ENCODE data around the gene PRDM15. TPM values are rescaled to one million over a fixed set of nuclear protein-coding genes. Genes with fewer than 3 reads are reported as not detected.

Gene PRDM15
- total and polyA plus RNA-seq, 5 donors from 2014 or later: 0.75 to 13.2 (median 1.7) TPM

DNA sequence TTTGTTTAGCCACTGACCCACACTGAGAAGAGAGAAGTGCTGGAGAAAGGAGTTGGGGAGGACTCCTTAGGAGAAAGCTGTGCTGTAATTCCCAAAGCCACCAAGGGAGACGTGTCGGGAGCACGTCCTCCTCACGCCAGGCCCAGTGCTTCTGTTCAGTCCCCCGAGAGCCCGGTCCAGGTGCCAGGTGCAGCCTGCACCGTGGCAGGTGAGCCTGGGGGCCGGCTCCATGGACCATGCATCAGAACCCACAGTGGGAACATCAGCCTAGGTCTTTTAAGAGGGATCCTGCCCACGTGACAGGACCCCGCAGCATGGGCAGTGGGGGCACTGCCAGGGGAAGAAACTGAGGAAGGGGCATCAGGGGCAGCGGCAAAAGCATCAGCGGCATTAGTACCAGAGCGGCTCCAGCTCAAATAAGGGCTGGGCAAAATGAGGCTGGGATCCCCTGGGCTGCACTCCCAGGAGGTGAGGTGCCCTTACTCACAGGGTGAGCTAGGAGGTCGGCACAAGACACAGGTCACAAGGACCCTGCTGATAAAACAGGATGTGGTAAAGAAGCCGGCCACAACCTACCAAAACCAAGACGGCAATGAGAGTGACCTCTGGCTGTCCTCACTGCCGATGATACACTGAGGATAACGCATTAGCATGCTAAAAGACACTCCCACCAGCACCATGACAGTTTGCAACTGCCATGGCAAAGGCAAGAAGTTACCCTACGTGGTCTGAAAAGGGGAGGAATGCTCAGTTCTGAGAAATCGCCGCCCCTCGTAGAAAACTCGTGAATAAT is 24.6 kb upstream of the PRDM15 start:
- Histone ChIP-seq H3K27ac (ENCODE audit: insufficient read depth, low read length, poor library complexity, severe bottlenecking) (no peak overlapping the region), H3K27me3 (ENCODE audit: control insufficient read depth, insufficient read depth, low read length) (no peaks in the 10 kb centered on the region), H3K36me3 (ENCODE audit: control insufficient read depth, insufficient read depth, low read length) (peaks cover 12% of the 10 kb centered on the region), H3K4me1 (ENCODE audit: control insufficient read depth, insufficient read depth, low read length, poor library complexity, severe bottlenecking) (peaks cover 13% of the 10 kb centered on the region), H3K9me3 (ENCODE audit: control insufficient read depth in 2 of 2, low read length in 2 of 2) (no peaks in the 10 kb centered on the region), H3K4me3 (ENCODE audit: low read depth, low read length) (no peak overlapping the region)
- no peak for DNase-seq
- H3K4me3 Mint-ChIP-seq: no peak overlapping the region
- H3K9me3 Mint-ChIP-seq: no peaks in the 10 kb centered on the region
- ATAC-seq (ENCODE audit: low read depth in 2 of 2): no peak
- H3K4me1 Mint-ChIP-seq: peaks cover 0 to 25% (median 17%) of the 10 kb centered on the region in 4 donors
- H3K27ac Mint-ChIP-seq: no peak overlapping the region
- H3K36me3 Mint-ChIP-seq: peaks cover 51% of the 10 kb centered on the region
- no peaks in the 10 kb centered on the region for H3K27me3 Mint-ChIP-seq

DNA sequence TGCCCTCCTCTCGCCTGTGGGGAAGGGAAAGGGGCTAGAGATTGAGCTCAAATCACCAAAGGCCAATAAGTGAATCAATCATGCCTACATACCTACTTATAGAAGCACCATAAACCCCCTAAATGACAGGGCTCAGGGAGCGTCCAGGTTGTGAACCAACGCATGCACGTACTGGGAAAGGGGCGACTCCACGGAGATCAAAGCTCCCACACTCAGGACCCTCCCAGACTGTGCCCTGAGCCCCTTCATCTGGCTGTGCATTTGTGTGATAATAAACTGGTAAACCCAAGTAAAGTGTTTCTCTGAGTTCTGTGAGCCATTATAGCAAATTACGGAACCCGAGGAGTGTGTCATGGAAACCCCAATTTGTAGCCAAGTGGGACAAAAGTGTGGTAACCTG is 23.8 kb upstream of the PRDM15 start:
- peaks cover 12% of the 10 kb centered on the region for H3K36me3 ChIP-seq (ENCODE audit: control insufficient read depth, insufficient read depth, low read length)
- Mint-ChIP-seq H3K27me3 (no peaks in the 10 kb centered on the region), H3K4me1 (peaks cover 0 to 29% (median 22%) of the 10 kb centered on the region in 4 donors), H3K36me3 (peaks cover 47% of the 10 kb centered on the region), H3K4me3 (no peak overlapping the region), H3K9me3 (no peaks in the 10 kb centered on the region), H3K27ac (peak overlapping the region in 1 of 3 donors; percentile 26)
- no peaks in the 10 kb centered on the region for H3K9me3 ChIP-seq (ENCODE audit: control insufficient read depth in 2 of 2, low read length in 2 of 2)
- H3K27ac ChIP-seq (ENCODE audit: insufficient read depth, low read length, poor library complexity, severe bottlenecking): no peak overlapping the region
- peaks cover 13% of the 10 kb centered on the region for H3K4me1 ChIP-seq (ENCODE audit: control insufficient read depth, insufficient read depth, low read length, poor library complexity, severe bottlenecking)
- H3K4me3 ChIP-seq (ENCODE audit: low read depth, low read length): no peak overlapping the region
- H3K27me3 ChIP-seq (ENCODE audit: control insufficient read depth, insufficient read depth, low read length): no peaks in the 10 kb centered on the region
- no peak for DNase-seq
- ATAC-seq (ENCODE audit: low read depth in 2 of 2): no peak

DNA sequence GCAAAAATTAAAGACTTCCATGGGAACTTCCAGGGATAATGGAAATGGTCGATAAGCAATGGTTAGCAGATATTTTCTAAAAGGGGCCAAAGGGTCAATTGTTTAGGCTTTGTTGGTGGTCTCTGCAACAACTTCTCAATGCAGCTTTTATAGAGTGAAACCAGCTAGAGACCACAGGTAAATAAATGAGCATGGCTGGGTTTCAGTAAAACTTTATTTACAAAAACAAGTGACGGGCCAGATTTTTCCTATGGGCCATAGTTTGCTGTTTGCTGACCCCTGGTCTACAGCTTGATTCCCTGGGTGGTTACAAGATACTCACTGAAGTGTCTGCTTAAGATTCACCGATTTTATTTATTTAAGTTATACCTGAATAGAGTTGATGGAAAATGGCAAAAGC is 22.6 kb upstream of the PRDM15 start:
- peak overlapping the region in 1 of 4 donors; percentile 61 for H3K4me3 Mint-ChIP-seq
- no peaks in the 10 kb centered on the region for H3K9me3 ChIP-seq (ENCODE audit: control insufficient read depth in 2 of 2, low read length in 2 of 2)
- no peak for DNase-seq
- no peaks in the 10 kb centered on the region for H3K27me3 ChIP-seq (ENCODE audit: control insufficient read depth, insufficient read depth, low read length)
- H3K4me1 Mint-ChIP-seq: peaks cover 0 to 32% (median 22%) of the 10 kb centered on the region in 4 donors
- H3K4me1 ChIP-seq (ENCODE audit: control insufficient read depth, insufficient read depth, low read length, poor library complexity, severe bottlenecking): peaks cover 13% of the 10 kb centered on the region
- H3K4me3 ChIP-seq (ENCODE audit: low read depth, low read length): no peak overlapping the region
- no peaks in the 10 kb centered on the region for H3K27me3 Mint-ChIP-seq
- ATAC-seq (ENCODE audit: low read depth in 2 of 2): no peak
- peak overlapping the region in 2 of 3 donors; percentile 66 to 85 for H3K27ac Mint-ChIP-seq
- no peaks in the 10 kb centered on the region for H3K9me3 Mint-ChIP-seq
- H3K36me3 ChIP-seq (ENCODE audit: control insufficient read depth, insufficient read depth, low read length): peaks cover 4% of the 10 kb centered on the region
- no peak overlapping the region for H3K27ac ChIP-seq (ENCODE audit: insufficient read depth, low read length, poor library complexity, severe bottlenecking)
- H3K36me3 Mint-ChIP-seq: peaks cover 37% of the 10 kb centered on the region

DNA sequence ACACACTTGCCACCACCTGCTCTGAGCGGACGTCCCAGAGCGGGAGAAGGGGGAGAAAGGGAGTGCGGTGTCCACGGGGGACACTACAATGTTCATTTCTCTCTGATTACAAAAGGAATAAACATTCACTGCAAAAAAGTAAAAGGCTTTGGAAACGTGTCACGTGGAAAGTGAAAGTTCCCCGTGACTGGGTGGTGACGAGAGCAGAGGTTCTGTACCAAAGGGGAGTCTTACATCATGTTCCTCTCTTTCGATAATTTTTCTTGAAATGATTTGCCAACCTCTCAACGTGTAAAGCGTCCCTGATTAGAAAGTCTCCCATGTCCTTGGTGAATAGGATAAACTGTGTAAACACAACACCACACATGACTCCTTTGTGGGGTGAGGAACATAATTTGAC is 22.0 kb upstream of the PRDM15 start:
- Histone ChIP-seq H3K27me3 (ENCODE audit: control insufficient read depth, insufficient read depth, low read length) (no peaks in the 10 kb centered on the region), H3K4me1 (ENCODE audit: control insufficient read depth, insufficient read depth, low read length, poor library complexity, severe bottlenecking) (peaks cover 13% of the 10 kb centered on the region), H3K9me3 (ENCODE audit: control insufficient read depth in 2 of 2, low read length in 2 of 2) (no peaks in the 10 kb centered on the region), H3K4me3 (ENCODE audit: low read depth, low read length) (no peak overlapping the region), H3K27ac (ENCODE audit: insufficient read depth, low read length, poor library complexity, severe bottlenecking) (no peak overlapping the region), H3K36me3 (ENCODE audit: control insufficient read depth, insufficient read depth, low read length) (peaks cover 2% of the 10 kb centered on the region)
- Mint-ChIP-seq H3K9me3 (no peaks in the 10 kb centered on the region), H3K27me3 (no peaks in the 10 kb centered on the region), H3K36me3 (peaks cover 34% of the 10 kb centered on the region), H3K4me1 (peaks cover 0 to 34% (median 23%) of the 10 kb centered on the region in 4 donors), H3K4me3 (peak overlapping the region in 2 of 4 donors; percentile 61 to 63), H3K27ac (peak overlapping the region; percentile 4 to 85 (median 48))
- DNase-seq (peak in 1 of 3 donors; percentile 56), ATAC-seq (ENCODE audit: low read depth in 2 of 2) (no peak)

DNA sequence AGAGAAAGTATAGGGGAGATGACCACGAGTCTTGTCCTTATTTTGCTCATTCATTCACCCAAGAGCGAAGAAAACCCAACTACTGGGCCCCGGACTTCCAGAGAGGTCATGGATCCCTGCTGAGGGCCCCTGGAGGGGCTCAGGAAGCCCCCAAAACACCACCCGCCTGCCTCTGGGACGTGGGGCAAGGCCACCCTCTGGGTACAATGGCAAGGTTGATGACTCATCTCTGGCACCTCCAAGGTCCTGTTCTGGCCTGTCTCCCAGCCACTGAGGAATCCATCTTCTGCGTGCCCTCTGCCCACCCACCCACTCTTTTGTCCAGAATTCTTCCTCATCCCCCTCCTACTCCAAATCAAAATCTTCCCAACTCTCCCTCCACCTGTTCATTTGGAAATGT is 21.3 kb upstream of the PRDM15 start:
- H3K4me3 Mint-ChIP-seq: no peak overlapping the region
- peak overlapping the region in 1 of 3 donors; percentile 79 for H3K27ac Mint-ChIP-seq
- peaks cover 38% of the 10 kb centered on the region for H3K36me3 Mint-ChIP-seq

DNA sequence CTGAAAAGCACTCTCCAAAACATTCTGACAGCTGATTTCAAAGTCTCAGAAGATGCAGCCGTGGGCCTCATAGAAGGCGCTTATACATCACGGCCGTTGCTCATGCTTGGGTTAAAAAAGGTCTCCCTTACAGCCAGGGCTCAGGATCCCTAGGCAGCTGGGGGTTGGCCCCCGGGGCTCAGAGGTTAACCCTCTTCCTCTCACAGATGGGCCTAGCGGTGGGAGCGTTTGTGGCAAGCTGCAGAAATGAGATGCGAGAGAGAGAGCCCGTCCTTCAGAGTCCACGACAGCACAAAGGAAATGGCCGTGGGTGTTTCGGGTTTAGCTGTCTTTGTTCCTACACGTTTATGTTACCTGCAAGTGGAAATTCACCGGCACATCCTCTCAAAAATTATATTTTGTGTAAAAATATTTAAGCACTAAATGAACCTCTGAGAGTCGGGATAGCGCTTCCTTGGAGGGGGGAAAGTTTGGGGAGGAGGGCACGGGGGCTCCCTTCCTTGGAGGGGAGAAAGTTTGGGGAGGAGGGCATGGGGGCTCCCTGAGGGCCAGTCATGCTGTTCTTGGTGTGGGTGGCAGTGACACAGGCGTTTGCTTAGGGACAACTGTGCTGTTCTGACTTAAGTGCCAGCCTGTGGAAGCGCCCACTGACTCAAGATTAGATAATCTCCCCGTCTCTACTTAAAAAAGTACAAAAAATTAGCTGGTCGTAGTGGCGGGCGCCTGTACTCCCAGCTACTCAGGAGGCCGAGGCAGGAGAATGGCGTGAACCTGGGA is 20.5 kb upstream of the PRDM15 start:
- ATAC-seq (ENCODE audit: low read depth in 2 of 2) (peak; percentile 60 to 61), DNase-seq (peak in 2 of 3 donors; percentile 41 to 80)
- Histone ChIP-seq H3K4me1 (ENCODE audit: control insufficient read depth, insufficient read depth, low read length, poor library complexity, severe bottlenecking) (peaks cover 18% of the 10 kb centered on the region), H3K4me3 (ENCODE audit: low read depth, low read length) (peak overlapping the region; percentile 44), H3K27me3 (ENCODE audit: control insufficient read depth, insufficient read depth, low read length) (no peaks in the 10 kb centered on the region), H3K9me3 (ENCODE audit: control insufficient read depth in 2 of 2, low read length in 2 of 2) (no peaks in the 10 kb centered on the region), H3K36me3 (ENCODE audit: control insufficient read depth, insufficient read depth, low read length) (peaks cover 1% of the 10 kb centered on the region), H3K27ac (ENCODE audit: insufficient read depth, low read length, poor library complexity, severe bottlenecking) (no peak overlapping the region)
- peak overlapping the region in 3 of 4 donors; percentile 62 to 89 (median 70) for H3K4me3 Mint-ChIP-seq
- H3K27ac Mint-ChIP-seq: peak overlapping the region; percentile 62 to 88 (median 82)
- H3K27me3 Mint-ChIP-seq: no peaks in the 10 kb centered on the region
- H3K9me3 Mint-ChIP-seq: no peaks in the 10 kb centered on the region
- H3K4me1 Mint-ChIP-seq: peaks cover 0 to 44% (median 29%) of the 10 kb centered on the region in 4 donors
- H3K36me3 Mint-ChIP-seq: peaks cover 35% of the 10 kb centered on the region

More for the DNA sequence above, 21.3 kb upstream of the PRDM15 start:
- Histone ChIP-seq H3K9me3 (ENCODE audit: control insufficient read depth in 2 of 2, low read length in 2 of 2) (no peaks in the 10 kb centered on the region), H3K27me3 (ENCODE audit: control insufficient read depth, insufficient read depth, low read length) (no peaks in the 10 kb centered on the region), H3K4me3 (ENCODE audit: low read depth, low read length) (no peak overlapping the region), H3K27ac (ENCODE audit: insufficient read depth, low read length, poor library complexity, severe bottlenecking) (no peak overlapping the region), H3K36me3 (ENCODE audit: control insufficient read depth, insufficient read depth, low read length) (peaks cover 2% of the 10 kb centered on the region), H3K4me1 (ENCODE audit: control insufficient read depth, insufficient read depth, low read length, poor library complexity, severe bottlenecking) (peaks cover 18% of the 10 kb centered on the region)
- no peaks in the 10 kb centered on the region for H3K27me3 Mint-ChIP-seq
- no peak for ATAC-seq (ENCODE audit: low read depth in 2 of 2)
- peaks cover 0 to 41% (median 29%) of the 10 kb centered on the region in 4 donors for H3K4me1 Mint-ChIP-seq
- H3K9me3 Mint-ChIP-seq: no peaks in the 10 kb centered on the region
- no peak for DNase-seq

DNA sequence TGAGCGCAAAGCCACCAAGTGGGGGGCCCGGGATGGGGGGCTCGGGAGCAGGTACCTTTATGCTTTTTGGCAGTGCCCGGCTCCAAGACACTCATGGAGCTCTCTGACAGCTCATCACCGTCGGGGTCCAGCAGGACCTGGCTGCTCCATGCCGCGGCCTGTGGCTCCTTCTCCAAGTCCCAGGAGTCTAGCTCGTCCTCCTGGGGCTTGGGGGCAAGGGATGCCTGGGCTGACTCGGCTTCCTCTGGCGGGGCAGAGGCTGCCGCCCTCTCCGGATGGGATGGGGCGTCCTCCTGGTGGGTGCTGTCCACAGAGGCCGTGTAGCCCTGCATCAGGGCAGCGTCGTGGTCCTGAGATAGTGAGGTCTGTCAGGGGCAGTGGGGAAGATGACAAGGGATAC is 19.9 kb upstream of the PRDM15 start:
- H3K4me3 Mint-ChIP-seq: peak overlapping the region in 1 of 4 donors; percentile 62
- no peaks in the 10 kb centered on the region for H3K9me3 ChIP-seq (ENCODE audit: control insufficient read depth in 2 of 2, low read length in 2 of 2)
- no peaks in the 10 kb centered on the region for H3K27me3 ChIP-seq (ENCODE audit: control insufficient read depth, insufficient read depth, low read length)
- no peak overlapping the region for H3K4me3 ChIP-seq (ENCODE audit: low read depth, low read length)
- no peak for ATAC-seq (ENCODE audit: low read depth in 2 of 2)
- peaks cover 33% of the 10 kb centered on the region for H3K36me3 Mint-ChIP-seq
- H3K36me3 ChIP-seq (ENCODE audit: control insufficient read depth, insufficient read depth, low read length): no peaks in the 10 kb centered on the region
- no peaks in the 10 kb centered on the region for H3K9me3 Mint-ChIP-seq
- H3K27me3 Mint-ChIP-seq: no peaks in the 10 kb centered on the region
- peaks cover 18% of the 10 kb centered on the region for H3K4me1 ChIP-seq (ENCODE audit: control insufficient read depth, insufficient read depth, low read length, poor library complexity, severe bottlenecking)
- no peak for DNase-seq
- no peak overlapping the region for H3K27ac ChIP-seq (ENCODE audit: insufficient read depth, low read length, poor library complexity, severe bottlenecking)
- peaks cover 0 to 44% (median 29%) of the 10 kb centered on the region in 4 donors for H3K4me1 Mint-ChIP-seq
- H3K27ac Mint-ChIP-seq: peak overlapping the region in 2 of 3 donors; percentile 62 to 82

Measured in CD4-positive, CD25-positive, alpha-beta regulatory T cell (primary cell).